SHP77 (cell line): ENCODE data around the gene IGFBPL1.
"Not testable (repeated sequence)": the region's sequence is repeated elsewhere in the genome, so short reads cannot be mapped to it uniquely, and the experiment has no call there.

Source experiments
- DNase-seq, 2 experiments: peaks; one replicate each; lab custom pipeline; 2025; lab: John Stamatoyannopoulos, UW

The IGFBPL1 gene, protein sequence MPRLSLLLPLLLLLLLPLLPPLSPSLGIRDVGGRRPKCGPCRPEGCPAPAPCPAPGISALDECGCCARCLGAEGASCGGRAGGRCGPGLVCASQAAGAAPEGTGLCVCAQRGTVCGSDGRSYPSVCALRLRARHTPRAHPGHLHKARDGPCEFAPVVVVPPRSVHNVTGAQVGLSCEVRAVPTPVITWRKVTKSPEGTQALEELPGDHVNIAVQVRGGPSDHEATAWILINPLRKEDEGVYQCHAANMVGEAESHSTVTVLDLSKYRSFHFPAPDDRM

GRCh38 chr9:38423973-38424843 lies at the start of gene IGFBPL1:
Gene IGFBPL1, minus strand, starts transcription at chr9:38424454. Its CDS starts 30 bp downstream, at chr9:38424424.
- no peak for DNase-seq

- DNase-seq, result not testable (repeated sequence)
Observed at GRCh38 chr9:38472583-38473249, 48.5 kb upstream of the IGFBPL1 start.

GRCh38 chr9:38467404-38467803 lies 43.1 kb upstream of the IGFBPL1 start:
- no peak for DNase-seq

DNA sequence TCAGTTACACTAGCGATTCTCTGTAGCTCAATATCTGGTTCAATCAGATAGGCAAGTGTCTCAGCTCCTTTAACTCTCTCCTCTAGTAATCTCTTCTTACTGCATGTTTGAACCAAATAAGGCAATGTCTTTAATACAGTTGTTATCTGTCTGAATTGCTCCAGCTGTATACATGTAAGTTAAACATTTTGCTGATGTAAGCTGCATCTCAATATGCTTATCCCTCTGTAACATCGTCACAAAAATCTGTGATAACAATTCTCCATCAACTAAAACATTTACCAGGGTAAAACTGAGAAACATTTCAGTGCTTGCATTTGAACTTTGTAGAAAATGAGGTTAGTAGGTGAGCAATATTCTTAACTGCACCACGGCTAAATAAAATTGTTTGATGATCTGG lies 29.6 kb upstream of the IGFBPL1 start:
- no peak for DNase-seq

DNA sequence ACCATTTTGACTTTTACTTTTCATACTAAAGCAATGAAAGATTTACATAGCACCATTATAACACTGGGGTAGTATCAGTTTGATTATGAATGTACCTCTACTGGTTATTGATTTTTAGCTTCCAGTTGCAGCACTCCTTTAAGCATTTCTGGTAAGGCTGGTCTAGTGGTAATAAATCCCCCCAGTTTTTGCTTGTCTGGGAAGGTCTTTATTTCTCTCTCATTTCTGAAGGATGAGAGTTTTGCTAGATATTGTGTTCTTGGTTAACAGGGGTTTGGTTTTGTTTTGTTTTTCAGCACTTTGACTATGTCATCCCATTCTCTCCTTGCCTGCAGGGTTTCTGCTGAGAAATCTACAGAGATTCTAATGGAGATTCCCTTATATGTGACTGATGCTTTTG lies 26.9 kb upstream of the IGFBPL1 start:
- DNase-seq, result no peak

DNA sequence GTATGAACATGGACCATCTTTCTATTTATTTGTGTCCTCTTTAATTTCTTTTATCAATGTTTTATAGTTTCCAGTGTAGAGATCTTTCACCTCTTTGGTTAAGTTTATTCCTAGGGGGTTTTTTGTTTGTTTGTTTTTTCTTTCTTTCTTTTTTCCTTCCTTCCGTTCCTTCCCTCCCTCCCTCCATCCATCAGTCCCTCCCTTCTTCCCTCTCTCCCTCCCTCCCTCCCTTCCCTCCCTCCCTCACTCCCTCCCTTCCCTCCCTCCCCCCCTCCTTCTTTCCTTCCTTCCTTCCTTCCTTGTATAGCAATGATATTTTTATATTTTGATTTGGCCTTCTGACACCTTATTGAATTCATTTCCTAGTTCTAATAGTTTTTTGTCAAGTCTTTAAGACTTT lies 23.4 kb upstream of the IGFBPL1 start:
- DNase-seq, result no peak

DNA sequence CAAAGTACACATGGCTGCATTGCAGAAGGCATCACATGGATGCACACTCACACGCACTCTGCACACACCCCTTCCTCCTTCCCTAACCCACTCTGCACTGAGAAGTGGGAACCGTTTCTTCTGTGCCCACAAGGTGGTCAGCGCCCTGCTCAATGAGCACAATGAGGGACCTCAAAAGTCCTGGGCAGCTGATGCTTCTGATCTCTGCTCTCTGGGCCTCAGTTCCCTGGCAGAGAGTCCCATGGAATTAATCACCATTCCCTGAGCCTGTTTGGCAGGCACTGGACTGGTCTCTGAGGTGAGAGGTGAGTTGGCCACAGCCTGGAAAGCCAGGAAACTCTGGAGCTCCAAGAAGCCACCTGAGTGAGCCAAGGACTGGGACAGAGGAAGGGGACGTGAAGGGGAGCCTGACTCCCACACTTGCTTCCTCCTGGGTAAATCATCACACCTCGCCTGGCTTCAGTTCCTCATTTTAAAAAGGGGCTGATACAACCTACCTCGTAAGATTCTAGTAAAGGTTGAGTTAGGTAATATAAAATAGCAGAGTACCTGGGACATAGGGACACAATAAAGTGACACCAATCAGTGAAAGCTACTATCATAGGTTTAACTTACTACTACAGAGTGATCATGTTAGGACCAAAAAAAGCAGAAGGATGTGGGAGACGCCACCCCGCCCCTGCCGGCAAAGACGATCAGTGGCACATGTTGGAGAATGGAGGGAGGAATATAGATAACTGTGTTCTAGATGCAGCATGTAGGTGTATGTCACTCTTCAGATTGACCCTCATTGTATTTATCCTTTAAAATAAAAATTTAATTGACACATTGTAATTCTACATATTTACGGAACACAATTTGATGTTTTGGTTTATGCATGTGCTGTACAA lies 21.1 kb upstream of the IGFBPL1 start:
- DNase-seq, result no peak

DNA sequence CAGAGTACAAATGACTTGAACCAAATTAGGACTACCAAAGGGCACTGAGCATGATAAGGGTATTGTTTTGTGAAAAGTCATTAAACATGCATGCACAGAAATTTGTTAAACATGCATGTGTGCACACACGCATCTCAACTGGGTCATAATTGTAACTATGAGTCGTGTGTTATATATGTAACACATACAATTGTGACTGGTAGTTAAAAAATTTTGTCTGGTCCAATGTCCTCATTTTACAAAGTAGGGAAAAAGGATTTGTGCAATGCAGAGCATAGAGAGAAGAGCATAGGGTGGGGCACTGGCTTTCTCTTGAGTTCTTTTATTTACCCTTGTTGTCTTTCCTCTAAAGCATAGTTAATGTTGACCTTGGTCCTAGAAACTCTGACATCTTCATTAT lies 19.3 kb upstream of the IGFBPL1 start:
- DNase-seq, result no peak

DNA sequence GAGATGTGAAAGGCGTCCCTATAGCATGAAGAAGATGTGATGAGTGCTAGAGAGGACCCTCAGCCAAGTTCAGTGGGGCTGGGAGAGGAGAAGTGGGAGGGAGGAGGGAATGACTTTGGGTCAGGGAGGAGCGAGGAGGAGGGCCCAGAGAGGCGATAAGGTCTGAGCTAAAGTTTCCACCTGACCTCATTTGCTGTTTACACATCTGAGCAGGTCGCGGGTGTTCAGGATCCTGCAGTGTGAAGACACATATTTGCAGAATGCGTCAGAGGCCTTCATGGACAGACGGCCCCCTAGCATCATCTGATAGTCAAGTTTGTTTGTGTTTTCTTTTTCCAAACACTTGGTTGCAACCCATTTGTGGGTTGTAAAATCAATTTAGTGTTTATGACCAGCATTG lies 18.9 kb upstream of the IGFBPL1 start:
- no peak for DNase-seq

- DNase-seq, result no peak
Observed at GRCh38 chr9:38442473-38443096, 18.3 kb upstream of the IGFBPL1 start.

- DNase-seq, result no peak
Observed at GRCh38 chr9:38441347-38442085, 17.3 kb upstream of the IGFBPL1 start.

DNA sequence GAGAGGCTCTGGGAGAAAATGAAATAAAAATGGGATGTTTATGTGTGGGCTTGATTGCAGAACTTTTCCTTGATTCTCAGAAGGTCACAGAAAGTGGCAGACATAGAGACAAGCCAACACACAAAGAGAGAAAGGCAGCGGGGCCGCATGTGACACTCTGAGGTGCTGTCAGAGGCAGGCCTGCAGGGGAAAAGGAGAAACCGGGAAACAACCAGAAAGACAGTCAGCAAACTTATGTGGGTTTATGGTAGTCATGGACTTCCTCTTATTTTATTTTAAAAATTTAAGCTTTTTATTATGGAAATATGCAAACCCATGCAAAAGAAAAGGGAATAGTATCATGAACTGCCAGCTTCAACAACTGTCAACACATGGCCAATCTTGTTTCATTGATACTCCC lies 16.3 kb upstream of the IGFBPL1 start:
- no peak for DNase-seq

DNA sequence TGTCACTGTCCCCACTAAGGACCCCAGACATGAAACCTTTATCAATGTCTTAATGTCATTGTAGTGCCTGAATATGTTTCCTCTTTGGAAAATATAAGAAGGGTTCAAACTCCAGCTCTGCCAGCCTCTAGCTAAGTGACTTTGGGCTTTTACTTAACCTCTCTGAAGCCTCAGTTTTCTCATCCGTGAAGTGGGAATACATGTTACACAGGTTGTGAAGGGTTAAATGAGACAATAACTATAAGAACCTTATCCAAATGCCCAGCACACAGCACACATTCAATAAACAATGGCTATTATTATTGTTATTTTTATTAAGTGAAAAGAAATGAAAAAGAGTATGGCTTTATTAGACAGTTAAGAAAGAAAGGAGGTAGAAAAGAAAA lies 15.7 kb upstream of the IGFBPL1 start:
- DNase-seq, result no peak

GRCh38 chr9:38439291-38439915 lies 15.1 kb upstream of the IGFBPL1 start:
- DNase-seq, result no peak

- no peak for DNase-seq
Observed at GRCh38 chr9:38437193-38437823, 13.1 kb upstream of the IGFBPL1 start.

DNA sequence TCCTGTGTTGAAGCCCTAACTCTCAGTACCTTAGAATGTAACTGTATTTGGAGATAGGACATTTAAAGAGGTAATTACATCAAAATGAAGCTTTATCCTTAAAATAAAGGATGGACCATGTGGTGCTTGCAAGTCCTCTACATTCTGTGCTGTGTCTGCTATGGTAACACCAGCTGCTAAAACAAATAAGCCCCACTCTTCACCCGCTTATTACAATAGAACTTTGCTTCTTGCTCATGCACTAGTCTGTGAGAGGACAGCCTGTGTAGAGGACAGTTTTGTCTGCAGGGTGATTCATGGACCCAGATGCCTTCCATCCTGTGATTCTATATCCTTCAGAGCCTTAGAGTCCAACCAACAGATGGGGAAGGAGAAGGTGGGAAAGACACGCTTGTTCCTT lies 12.5 kb upstream of the IGFBPL1 start:
- no peak for DNase-seq

GRCh38 chr9:38435521-38435920 lies 11.3 kb upstream of the IGFBPL1 start:
- DNase-seq, result no peak

- DNase-seq, result no peak
Observed at GRCh38 chr9:38434853-38435252, 10.6 kb upstream of the IGFBPL1 start.

GRCh38 chr9:38434365-38434764 lies 10.1 kb upstream of the IGFBPL1 start:
- no peak for DNase-seq
